NCI-H524 treated with DMSO at 0.1 percent for 48 hours (cell line): ENCODE results near the gene VCAN.
A peak's percentile ranks its signal among the peaks of the same experiment; 100 is the strongest.

ENCODE experiments used
- DNase-seq: peaks from one replicate; lab custom pipeline; 2025; lab: John Stamatoyannopoulos, UW

VCAN gene

DNA sequence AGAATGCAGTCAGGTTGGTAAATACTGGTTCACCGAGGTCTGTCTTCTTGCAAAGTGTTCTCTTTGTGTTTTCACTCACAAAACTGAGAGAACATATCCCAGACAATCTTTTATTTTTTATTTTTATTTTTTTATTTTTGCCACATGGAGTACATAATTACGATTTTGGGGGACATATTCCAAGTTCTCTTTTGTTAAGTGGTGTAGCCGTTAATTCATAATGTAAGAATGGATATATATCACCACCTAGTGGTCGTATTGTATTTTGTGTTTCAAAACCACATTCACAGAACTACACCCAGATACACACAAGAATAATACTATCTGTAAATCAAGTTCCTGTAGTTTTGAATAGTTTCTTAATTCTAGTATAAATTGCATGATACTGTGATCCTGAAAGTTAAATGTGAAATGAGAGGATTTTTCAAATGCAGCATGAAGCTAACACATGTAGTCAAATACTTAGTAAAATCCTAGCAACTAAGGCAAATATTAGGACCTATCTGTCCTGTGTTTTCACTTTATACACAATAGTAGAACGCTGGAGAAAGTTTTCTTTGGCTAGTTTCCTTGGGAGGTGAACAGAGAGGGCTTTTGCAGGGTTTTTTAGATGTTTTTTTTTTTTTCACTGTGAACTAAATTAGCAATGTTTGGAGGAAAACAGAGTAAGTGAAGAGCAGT is 92.7 kb downstream of the VCAN start:
- DNase-seq: no peak

GRCh38 chr5:83567741-83568140 is 96.2 kb downstream of the VCAN start:
- DNase-seq: no peak

- no peak for DNase-seq
Measured at GRCh38 chr5:83568186-83568585, 96.6 kb downstream of the VCAN start.

DNA sequence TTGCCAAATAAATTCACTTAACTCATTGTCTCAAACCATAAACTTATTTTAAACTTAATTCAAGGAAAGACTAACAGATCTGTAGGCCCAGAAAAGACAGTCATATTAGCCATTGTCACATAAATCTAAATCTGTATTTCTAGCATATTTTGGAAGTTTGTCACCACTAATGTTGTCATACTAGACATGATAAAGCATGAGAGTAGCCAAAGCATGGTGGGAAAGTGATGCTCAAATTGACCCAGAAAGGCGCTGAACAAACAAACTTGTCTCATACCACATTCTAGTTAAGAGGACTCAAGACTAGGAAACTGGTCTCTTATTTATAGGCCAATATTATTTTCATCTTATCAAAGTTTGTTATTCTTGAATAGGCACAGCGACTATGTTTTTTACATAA is 99.4 kb downstream of the VCAN start:
- no peak for DNase-seq

DNA sequence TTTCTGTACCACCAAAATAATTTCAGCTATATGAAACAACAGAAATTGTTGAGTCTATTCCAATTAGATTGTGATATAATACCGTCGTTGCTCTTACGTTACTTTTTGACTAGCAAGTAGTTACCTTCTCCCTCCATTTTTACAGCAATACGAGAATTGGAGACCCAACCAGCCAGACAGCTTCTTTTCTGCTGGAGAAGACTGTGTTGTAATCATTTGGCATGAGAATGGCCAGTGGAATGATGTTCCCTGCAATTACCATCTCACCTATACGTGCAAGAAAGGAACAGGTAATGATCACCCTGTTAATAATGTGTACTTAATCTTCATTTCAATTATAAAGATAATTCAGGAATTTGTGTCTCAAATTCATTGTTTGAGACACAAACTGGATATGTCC is 100.7 kb downstream of the VCAN start:
- no peak for DNase-seq

GRCh38 chr5:83576341-83576740 is 104.8 kb downstream of the VCAN start:
- no peak for DNase-seq

GRCh38 chr5:83577036-83577636 is 105.6 kb downstream of the VCAN start:
- DNase-seq: no peak

DNA sequence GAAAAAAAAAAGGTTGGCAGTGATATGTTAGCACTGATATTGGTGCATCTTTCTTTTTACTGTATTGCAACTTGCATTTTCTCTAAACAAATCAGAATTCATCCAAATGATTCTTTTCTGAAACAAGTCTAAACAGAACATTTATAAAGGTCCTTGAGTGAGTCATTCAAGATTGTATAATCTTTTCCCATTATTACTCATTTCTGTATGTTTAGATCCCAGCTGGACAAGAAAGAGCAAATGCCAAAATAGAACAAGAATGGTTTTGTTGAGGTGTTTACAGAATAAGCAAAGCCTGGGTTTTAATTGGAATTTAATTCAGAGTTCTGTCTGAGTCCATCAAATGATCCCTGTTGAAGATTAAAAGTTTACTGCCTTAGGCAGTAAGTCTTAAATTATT is 112.3 kb downstream of the VCAN start:
- DNase-seq: no peak

DNA sequence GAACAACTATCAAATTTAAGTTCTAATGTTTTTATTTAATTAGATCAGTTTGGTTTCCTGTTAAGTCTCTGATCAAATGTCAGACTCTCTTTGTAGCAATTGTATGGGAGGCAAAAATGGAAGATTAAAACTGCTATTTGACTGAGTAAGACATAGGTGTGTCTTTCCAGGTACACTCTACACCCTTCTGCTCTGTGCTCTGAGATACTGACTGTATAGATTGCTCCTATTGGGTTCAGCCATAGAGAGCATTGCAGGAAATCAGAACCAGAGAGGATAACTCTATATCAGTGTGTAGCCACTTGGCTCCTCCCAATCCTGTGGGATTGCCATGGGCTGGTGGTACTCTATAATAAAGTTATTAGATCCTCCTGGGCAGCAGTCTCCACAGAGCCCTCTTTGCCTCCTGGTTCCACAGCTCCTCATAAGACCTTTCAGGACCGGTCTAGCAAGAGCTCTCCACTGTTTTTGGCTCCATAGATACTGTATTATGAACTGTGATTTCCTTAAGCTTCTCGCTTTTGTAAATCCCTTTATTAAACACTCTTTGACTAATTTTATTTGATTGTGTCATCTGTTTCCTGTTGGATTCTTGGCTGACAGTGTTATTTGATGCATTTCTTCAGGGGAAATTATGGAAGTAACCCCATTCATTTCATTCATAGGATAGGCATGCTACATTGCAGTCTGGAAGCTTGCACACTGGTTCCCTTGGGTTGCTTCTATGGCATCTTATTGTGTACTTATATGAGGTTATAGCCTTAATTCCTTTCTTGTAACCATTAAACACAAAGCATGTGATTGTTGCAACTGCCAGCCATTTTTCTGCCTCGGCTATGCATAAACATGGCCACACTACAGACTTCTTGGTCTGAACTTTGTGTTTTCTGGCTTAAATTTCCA is 115.6 kb downstream of the VCAN start:
- no peak for DNase-seq

DNA sequence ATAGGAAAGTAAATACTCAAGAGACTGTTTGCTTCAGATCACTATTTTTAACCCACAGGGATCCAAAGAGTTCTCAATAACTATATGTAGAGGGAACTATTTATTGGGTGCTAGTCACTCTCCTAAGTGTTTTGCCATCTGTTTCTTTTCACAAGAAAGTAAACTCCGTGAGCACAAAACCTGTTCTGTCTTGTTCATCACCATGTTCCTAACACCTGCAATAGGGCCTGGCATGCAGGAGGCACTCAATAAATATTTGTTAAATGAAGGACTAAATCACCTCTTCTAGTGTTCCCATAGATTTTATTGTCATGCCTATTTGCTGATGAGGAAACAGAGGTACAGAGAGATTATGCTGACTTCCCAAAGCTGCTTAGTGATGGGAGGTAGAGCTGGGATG is 118.2 kb downstream of the VCAN start:
- DNase-seq: no peak

DNA sequence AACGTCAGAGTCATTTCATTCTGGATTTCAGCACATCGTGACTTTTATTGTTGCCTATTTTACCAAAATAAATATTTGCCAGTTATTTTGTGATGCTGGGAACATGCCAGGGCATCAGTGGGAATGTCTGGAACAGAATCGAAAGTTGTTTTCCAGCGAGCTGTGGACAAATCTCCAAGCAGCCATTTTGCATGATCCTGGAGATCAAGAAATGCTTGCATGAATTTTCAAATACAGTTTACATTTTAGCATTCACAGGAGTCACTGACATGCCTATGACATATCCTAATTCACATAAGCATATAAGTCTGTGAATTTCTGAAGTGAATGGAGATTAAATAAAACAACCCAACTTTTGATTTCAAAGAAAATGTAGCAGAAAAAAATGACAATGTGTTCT is 119.4 kb downstream of the VCAN start:
- DNase-seq: no peak

- no peak for DNase-seq
Measured at GRCh38 chr5:83595217-83595616, 123.7 kb downstream of the VCAN start.

GRCh38 chr5:83608122-83608521 is 136.6 kb downstream of the VCAN start:
- DNase-seq: peak; percentile 30

- no peak for DNase-seq
Measured at GRCh38 chr5:83614841-83615240, 143.3 kb downstream of the VCAN start.

- DNase-seq: no peak
Measured at GRCh38 chr5:83628360-83628759, 156.8 kb downstream of the VCAN start.
